HL-60 (cell line): Measurements from ENCODE around the gene KRT36.

Experiments used
- POLR2AphosphoS5 ChIP-seq: IDR thresholded peaks from 2 replicates; pipeline ENCODE4 v1.6.1; 2012; ENCODE audit warnings: low read depth
- TF ChIP-seq, protein P1 (sequence below): IDR thresholded peaks from one replicate; pipeline ENCODE4 v1.5.1; 2011; ENCODE audit warnings: low read length, control low read depth, inconsistent platforms; ENCODE audit not compliant: insufficient read depth

DNA sequence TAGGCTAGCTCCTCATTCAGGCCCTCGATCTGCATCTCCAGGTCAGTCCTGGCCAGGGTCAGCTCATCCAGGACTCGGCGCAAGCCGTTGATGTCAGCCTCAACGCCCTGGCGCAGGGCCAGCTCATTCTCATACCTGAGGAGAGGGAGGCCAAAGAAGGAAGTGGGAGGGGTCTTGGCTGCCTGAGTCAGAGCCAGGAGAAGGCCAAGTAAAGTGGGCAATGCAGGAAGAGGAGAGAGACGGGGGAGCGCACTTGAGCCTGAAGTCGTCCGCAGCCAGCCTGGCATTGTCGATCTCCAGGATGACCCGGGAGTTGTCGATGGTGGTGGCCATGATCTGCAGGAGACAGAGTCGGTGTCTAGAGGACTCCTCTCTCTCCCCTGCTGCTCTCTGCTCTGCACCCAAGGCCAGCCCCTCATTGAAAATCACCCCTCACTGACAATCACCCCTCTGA, 27.1 kb upstream of the KRT36 start:
- TF ChIP-seq, protein P1, sequence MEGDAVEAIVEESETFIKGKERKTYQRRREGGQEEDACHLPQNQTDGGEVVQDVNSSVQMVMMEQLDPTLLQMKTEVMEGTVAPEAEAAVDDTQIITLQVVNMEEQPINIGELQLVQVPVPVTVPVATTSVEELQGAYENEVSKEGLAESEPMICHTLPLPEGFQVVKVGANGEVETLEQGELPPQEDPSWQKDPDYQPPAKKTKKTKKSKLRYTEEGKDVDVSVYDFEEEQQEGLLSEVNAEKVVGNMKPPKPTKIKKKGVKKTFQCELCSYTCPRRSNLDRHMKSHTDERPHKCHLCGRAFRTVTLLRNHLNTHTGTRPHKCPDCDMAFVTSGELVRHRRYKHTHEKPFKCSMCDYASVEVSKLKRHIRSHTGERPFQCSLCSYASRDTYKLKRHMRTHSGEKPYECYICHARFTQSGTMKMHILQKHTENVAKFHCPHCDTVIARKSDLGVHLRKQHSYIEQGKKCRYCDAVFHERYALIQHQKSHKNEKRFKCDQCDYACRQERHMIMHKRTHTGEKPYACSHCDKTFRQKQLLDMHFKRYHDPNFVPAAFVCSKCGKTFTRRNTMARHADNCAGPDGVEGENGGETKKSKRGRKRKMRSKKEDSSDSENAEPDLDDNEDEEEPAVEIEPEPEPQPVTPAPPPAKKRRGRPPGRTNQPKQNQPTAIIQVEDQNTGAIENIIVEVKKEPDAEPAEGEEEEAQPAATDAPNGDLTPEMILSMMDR: no peak
- TF ChIP-seq POLR2AphosphoS5: no peak
